NT2/D1 (cell line): ENCODE data around the gene LSS.
"Not testable (repeated sequence)": the region's sequence is repeated elsewhere in the genome, so short reads cannot be mapped to it uniquely, and the experiment has no call there.

Source experiments
- DNase-seq: peaks from one replicate; pipeline ENCODE4 v3.0.0-alpha.2; 2011; ENCODE audit warnings: low read depth, low spot score
- H3K27me3 ChIP-seq: 2 replicates; pipeline ENCODE4 v1.6.0; 2011; ENCODE audit warnings: mild to moderate bottlenecking; ENCODE audit not compliant: insufficient read length, insufficient read depth
- H3K36me3 ChIP-seq: 2 replicates; pipeline ENCODE4 v1.6.1; 2011; ENCODE audit warnings: mild to moderate bottlenecking, low read length, mixed read lengths; ENCODE audit not compliant: insufficient read depth, insufficient read length
- H3K4me1 ChIP-seq: 2 replicates; pipeline ENCODE4 v1.5.1; 2011; ENCODE audit not compliant: insufficient read depth, insufficient read length
- H3K4me3 ChIP-seq: 2 replicates; pipeline ENCODE4 v1.5.1; 2011; ENCODE audit warnings: low read depth; ENCODE audit not compliant: insufficient read length
- H3K9ac ChIP-seq: 2 replicates; pipeline ENCODE4 v1.6.0; 2011; ENCODE audit warnings: low read depth; ENCODE audit not compliant: insufficient read length
- H3K9me3 ChIP-seq: 2 replicates; pipeline ENCODE4 v1.5.1; 2011; ENCODE audit warnings: mild to moderate bottlenecking, low read length; ENCODE audit not compliant: insufficient read depth
- SUZ12 ChIP-seq: IDR thresholded peaks from 2 replicates; pipeline ENCODE4 v1.6.1; 2011; ENCODE audit not compliant: insufficient read length, insufficient read depth; ENCODE audit errors: extremely low read depth
- YY1 ChIP-seq: IDR thresholded peaks from 2 replicates; pipeline ENCODE4 v1.6.1; 2011; ENCODE audit not compliant: insufficient read length, insufficient read depth
- ZNF274 ChIP-seq: IDR thresholded peaks from 2 replicates; pipeline ENCODE4 v1.6.1; 2011; ENCODE audit warnings: mild to moderate bottlenecking, low read depth, low read length

The LSS gene

GRCh38 chr21:46172863-46173528 is 55.6 kb downstream of the LSS start:
- no peak overlapping the region for H3K9ac ChIP-seq
- DNase-seq: no peak
- H3K4me3 ChIP-seq: no peak overlapping the region
- no peak for TF ChIP-seq SUZ12
- TF ChIP-seq YY1: no peak
- TF ChIP-seq ZNF274: no peak
- H3K9me3 ChIP-seq: peaks cover 7% of the 10 kb centered on the region; the same call in 1 of the 2 replicates
- no peaks in the 10 kb centered on the region for H3K27me3 ChIP-seq
- H3K4me1 ChIP-seq: peaks cover 2% of the 10 kb centered on the region
- H3K36me3 ChIP-seq: peaks cover 9% of the 10 kb centered on the region

GRCh38 chr21:46171996-46172862 is 56.3 kb downstream of the LSS start:
- no peak for TF ChIP-seq SUZ12
- TF ChIP-seq ZNF274: no peak
- TF ChIP-seq YY1: no peak
- H3K9me3 ChIP-seq: peaks cover 7% of the 10 kb centered on the region; the same call in 1 of the 2 replicates
- peaks cover 10% of the 10 kb centered on the region for H3K36me3 ChIP-seq
- DNase-seq: no peak
- no peak overlapping the region for H3K9ac ChIP-seq
- H3K4me3 ChIP-seq: no peak overlapping the region
- no peaks in the 10 kb centered on the region for H3K27me3 ChIP-seq
- peaks cover 2% of the 10 kb centered on the region for H3K4me1 ChIP-seq

GRCh38 chr21:46171585-46171984 is 57.0 kb downstream of the LSS start:
- Histone ChIP-seq H3K4me3 (no peak overlapping the region), H3K9me3 (peaks cover 7% of the 10 kb centered on the region; the same call in 1 of the 2 replicates), H3K27me3 (no peaks in the 10 kb centered on the region), H3K9ac (no peak overlapping the region), H3K4me1 (peaks cover 2% of the 10 kb centered on the region), H3K36me3 (peaks cover 10% of the 10 kb centered on the region)
- no peak for DNase-seq
- TF ChIP-seq ZNF274: no peak
- no peak for TF ChIP-seq SUZ12
- no peak for TF ChIP-seq YY1

DNA sequence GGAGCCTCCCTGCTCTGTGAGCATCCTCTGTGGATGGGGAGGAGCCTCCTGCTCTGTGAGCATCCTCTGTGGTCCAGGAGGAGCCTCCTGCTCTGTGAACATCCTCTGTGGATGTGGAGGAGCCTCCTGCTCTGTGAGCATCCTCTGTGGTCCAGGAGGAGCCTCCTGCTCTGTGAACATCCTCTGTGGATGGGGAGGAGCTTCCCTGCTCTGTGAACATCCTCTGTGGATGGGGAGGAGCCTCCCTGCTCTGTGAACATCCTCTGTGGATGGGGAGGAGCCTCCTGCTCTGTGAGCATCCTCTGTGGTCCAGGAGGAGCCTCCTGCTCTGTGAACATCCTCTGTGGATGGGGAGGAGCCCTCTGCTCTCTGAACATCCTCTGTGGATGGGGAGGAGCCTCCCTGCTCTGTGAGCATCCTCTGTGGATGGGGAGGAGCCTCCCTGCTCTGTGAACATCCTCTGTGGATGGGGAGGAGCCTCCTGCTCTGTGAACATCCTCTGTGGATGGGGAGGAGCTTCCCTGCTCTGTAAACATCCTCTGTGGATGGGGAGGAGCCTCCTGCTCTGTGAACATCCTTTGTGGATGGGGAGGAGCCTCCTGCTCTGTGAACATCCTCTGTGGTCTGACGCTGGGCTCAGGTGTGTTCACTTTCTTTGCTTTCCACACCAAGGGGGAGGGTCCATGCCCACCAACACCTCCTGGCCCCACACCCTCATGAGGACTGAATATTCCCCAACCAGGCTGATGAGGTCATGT is 58.0 kb downstream of the LSS start:
- H3K4me1 ChIP-seq, H3K27me3 ChIP-seq, H3K4me3 ChIP-seq, H3K9ac ChIP-seq, DNase-seq, H3K9me3 ChIP-seq: not testable (repeated sequence)
- H3K36me3 ChIP-seq: peaks cover 10% of the 10 kb centered on the region

DNA sequence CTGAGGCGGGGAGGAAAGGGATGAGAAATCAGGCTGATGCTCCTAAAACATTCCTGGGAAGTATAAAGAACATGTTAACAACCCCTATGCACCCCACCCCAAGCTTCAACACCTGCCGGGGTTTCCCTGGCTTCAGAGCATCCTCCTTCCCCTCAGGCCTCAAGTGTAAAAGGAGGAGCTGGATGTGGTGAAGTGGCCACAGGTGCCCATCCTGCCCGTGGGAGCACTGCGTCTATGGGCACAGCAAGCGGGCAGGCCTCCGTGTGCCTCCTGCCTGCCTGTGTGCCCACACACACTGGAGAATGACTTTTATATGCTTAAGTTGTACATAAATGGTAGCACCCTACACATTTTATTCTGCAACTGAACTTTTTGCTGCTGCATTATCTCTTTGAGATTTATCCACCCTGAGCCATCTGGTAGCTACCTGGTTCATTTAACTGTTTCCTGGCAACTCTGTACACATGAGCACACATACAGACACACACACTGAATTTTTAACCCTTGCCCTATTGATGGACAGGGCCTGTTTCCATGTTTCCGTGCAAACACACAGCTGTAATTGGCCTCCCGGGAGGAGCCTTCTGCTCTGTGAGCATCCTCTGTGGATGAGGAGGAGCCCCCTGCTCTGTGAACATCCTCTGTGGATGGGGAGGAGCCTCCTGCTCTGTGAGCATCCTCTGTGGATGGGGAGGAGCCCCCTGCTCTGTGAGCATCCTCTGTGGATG is 59.8 kb downstream of the LSS start:
- peak overlapping the region; percentile 4 for H3K4me3 ChIP-seq
- no peak for DNase-seq
- TF ChIP-seq YY1: no peak
- TF ChIP-seq ZNF274: no peak
- TF ChIP-seq SUZ12: no peak
- H3K4me1 ChIP-seq: peaks cover 2% of the 10 kb centered on the region
- H3K9ac ChIP-seq: no peak overlapping the region
- no peaks in the 10 kb centered on the region for H3K27me3 ChIP-seq
- peaks cover 15% of the 10 kb centered on the region for H3K36me3 ChIP-seq
- no peaks in the 10 kb centered on the region for H3K9me3 ChIP-seq

- Histone ChIP-seq H3K9me3 (no peaks in the 10 kb centered on the region), H3K9ac (no peak overlapping the region), H3K27me3 (no peaks in the 10 kb centered on the region), H3K4me1 (peaks cover under 1% of the 10 kb centered on the region), H3K4me3 (no peak overlapping the region), H3K36me3 (peaks cover 15% of the 10 kb centered on the region)
- no peak for TF ChIP-seq ZNF274
- no peak for TF ChIP-seq SUZ12
- no peak for TF ChIP-seq YY1
- no peak for DNase-seq
These were observed 60.3 kb downstream of the LSS start for GRCh38 chr21:46168238-46168637.
